Endothelial cell of umbilical vein (primary cell): ENCODE measurements around the gene NUDT2. TPM values are rescaled to one million over a fixed set of nuclear protein-coding genes. Genes with fewer than 3 reads are reported as not detected.

Experiments used
- BruUV-seq: library from RNA; stranded (reverse); fragments of 400-500 nt; replicated peaks from 2 replicates; lab custom pipeline; 2021; lab: Mats Ljungman, UMichigan
- CTCF ChIA-PET: fragments of 300-600, 350-600 bp; sonication (Branson Sonifier 250); formaldehyde crosslinking; loops from one replicate; lab custom pipeline; 2021; ENCODE audit warnings: antibody characterized with exemption, inconsistent platforms; lab: Charles Lee
- POLR2A ChIA-PET: fragments of 300-600, 350-600 bp; sonication (Branson Sonifier 250); formaldehyde crosslinking; loops from one replicate; lab custom pipeline; 2021; ENCODE audit warnings: antibody characterized with exemption, inconsistent platforms; lab: Charles Lee
- DNase-seq: peaks from one replicate; pipeline ENCODE4 v3.0.0-alpha.2; 2011; ENCODE audit warnings: low read depth, low spot score
- FAIRE-seq: peaks from 2 replicates; lab custom pipeline; 2011; peaks lifted over from hg19 to GRCh38; lab: Jason Lieb, UNC
- H2AFZ ChIP-seq: 2 replicates; pipeline ENCODE4 v1.6.0; 2012; ENCODE audit warnings: low read depth, low read length, control low read depth, inconsistent platforms
- H3K27ac ChIP-seq: 2 replicates; pipeline ENCODE4 v1.5.1; 2011; ENCODE audit warnings: low read depth, mild to moderate bottlenecking, control low read depth, low read length, moderate library complexity; ENCODE audit not compliant: insufficient read depth
- H3K27me3 ChIP-seq, 2 experiments: 2 replicates each; pipeline versions ENCODE4 v1.6.0 to v1.6.1; 2011; ENCODE audit warnings: low read length in 2 of 2, mixed read lengths in 1 of 2; ENCODE audit not compliant: control insufficient read depth in 2 of 2, insufficient read depth in 2 of 2
- H3K36me3 ChIP-seq, 2 experiments: 2 replicates in 1 of 2; 3 replicates in 1 of 2; pipeline ENCODE4 v1.5.1; 2011; ENCODE audit warnings: low read length in 2 of 2, mild to moderate bottlenecking in 1 of 2, moderate library complexity in 1 of 2; ENCODE audit not compliant: control insufficient read depth in 2 of 2, insufficient read depth in 2 of 2; ENCODE audit errors: extremely low read depth in 1 of 2
- H3K4me1 ChIP-seq: 3 replicates; pipeline ENCODE4 v1.5.1; 2011; ENCODE audit warnings: mild to moderate bottlenecking, low read length; ENCODE audit not compliant: control insufficient read depth, insufficient read depth; ENCODE audit errors: extremely low read depth
- H3K4me2 ChIP-seq: 2 replicates; pipeline ENCODE4 v1.6.1; 2011; ENCODE audit warnings: low read length, control low read depth, mixed read lengths; ENCODE audit not compliant: insufficient read depth
- H3K4me3 ChIP-seq, 3 experiments: fragments of 200-600 bp in 1 of 3; sonication (generic), shearing (Covaris generic) in 1 of 3; replicated peaks in 1 of 3; 2 replicates each; pipeline ENCODE4 v1.5.1; 2011 to 2016; ENCODE audit warnings: control low read depth in 3 of 3, low read length in 3 of 3, mild to moderate bottlenecking in 2 of 3, inconsistent platforms in 1 of 3, low read depth in 1 of 3, moderate library complexity in 1 of 3; ENCODE audit not compliant: insufficient read depth in 1 of 3
- H3K79me2 ChIP-seq: 2 replicates; pipeline ENCODE4 v1.6.0; 2012; ENCODE audit warnings: low read length, inconsistent platforms; ENCODE audit not compliant: control insufficient read depth, insufficient read depth
- H3K9ac ChIP-seq: replicated peaks from 2 replicates; pipeline ENCODE3; 2011; ENCODE audit warnings: low read length, control low read depth; ENCODE audit not compliant: insufficient read depth; ENCODE audit errors: extremely low read depth
- H3K9me1 ChIP-seq: replicated peaks from 3 replicates; pipeline ENCODE4 v1.6.0; 2011; ENCODE audit warnings: mild to moderate bottlenecking, low read length; ENCODE audit not compliant: control insufficient read depth, insufficient read depth; ENCODE audit errors: extremely low read depth
- H3K9me3 ChIP-seq: replicated peaks from 2 replicates; pipeline ENCODE4 v1.5.1; 2012; ENCODE audit warnings: low read length, inconsistent platforms; ENCODE audit not compliant: control insufficient read depth, insufficient read depth
- H4K20me1 ChIP-seq: replicated peaks from 2 replicates; pipeline ENCODE3; 2011; ENCODE audit warnings: mild to moderate bottlenecking, low read length; ENCODE audit not compliant: control insufficient read depth, insufficient read depth; ENCODE audit errors: extremely low read depth
- CTCF ChIP-seq, 2 donors: IDR thresholded peaks; 1 replicate in 1 of 2; 2 replicates in 1 of 2; pipeline ENCODE4 v1.5.1; 2011; ENCODE audit warnings: low read length in 2 of 2, mild to moderate bottlenecking in 2 of 2, moderate library complexity in 2 of 2, control low read depth in 1 of 2, inconsistent platforms in 1 of 2, low read depth in 1 of 2; ENCODE audit not compliant: insufficient read depth in 1 of 2; ENCODE audit errors: extremely low read depth in 1 of 2
- FOS ChIP-seq: IDR thresholded peaks from 2 replicates; pipeline ENCODE4 v1.6.1; 2011; ENCODE audit warnings: mild to moderate bottlenecking, low read length, moderate library complexity, borderline replicate concordance; ENCODE audit not compliant: insufficient read depth
- GATA2 ChIP-seq: IDR thresholded peaks from 2 replicates; pipeline ENCODE4 v1.7.0; 2011; ENCODE audit warnings: low read depth, mild to moderate bottlenecking, moderate library complexity, mixed read lengths, low read length; ENCODE audit not compliant: insufficient read length, insufficient read depth
- MAX ChIP-seq: IDR thresholded peaks from 2 replicates; pipeline ENCODE4 v1.6.1; 2011; ENCODE audit not compliant: insufficient read depth, insufficient read length
- MYC ChIP-seq: IDR thresholded peaks from one replicate; pipeline ENCODE4 v1.6.1; 2011; ENCODE audit warnings: mild to moderate bottlenecking, low read depth, low read length
- POLR2A ChIP-seq: IDR thresholded peaks from 2 replicates; pipeline ENCODE4 v1.6.1; 2012; ENCODE audit warnings: low read depth, mild to moderate bottlenecking, control low read depth, low read length
- POLR2AphosphoS5 ChIP-seq: IDR thresholded peaks from 2 replicates; pipeline ENCODE4 v1.6.1; 2012; ENCODE audit warnings: low read depth, mild to moderate bottlenecking, control low read depth, low read length, moderate library complexity; ENCODE audit not compliant: insufficient read depth
- dilution Hi-C: fragments of 300-500 bp; cut with MboI; formaldehyde crosslinking; loops from one replicate; pipeline ENCODE4 v1.15.0; 2019; ENCODE audit warnings: low sequenced_read_pairs; ENCODE audit not compliant: extremely low pct_ligation_motif_present
- intact Hi-C: fragments of 100-400 bp; cut with micrococcal nuclease; formaldehyde crosslinking; loops from one replicate; pipeline ENCODE4 v1.10.0; 2022
- polyA plus RNA-seq, 4 experiments: library from polyadenylated mRNA; depleted of rRNA in 3 of 4; stranded (reverse) in 3 of 4; unstranded in 1 of 4; fragments of >200 nt; gene quantifications; 2 replicates each; pipeline versions ENCODE4 v1.2.1 to v1.2.3, GENCODE V29; 2011 to 2012; ENCODE audit warnings: missing spikeins in 1 of 4
- total RNA-seq: library from RNA; stranded (reverse); gene quantifications from 2 replicates; pipeline ENCODE4 v1.2.3, GENCODE V29; 2021

NUDT2 gene
- total and polyA plus RNA-seq, 2 donors (not counting 3 experiments of a cell fraction or from before 2014, with no cell fraction given), result 25.1 to 45.2 TPM

- H3K4me2 ChIP-seq, result no peak overlapping the region
- peaks cover 8% of the 10 kb centered on the region for H3K4me1 ChIP-seq
- CTCF ChIA-PET, result no interaction called here
- intact Hi-C loops (no loop called here), dilution Hi-C loops (no loop called here)
- H3K36me3 ChIP-seq, result no peaks in the 10 kb centered on the region
- TF ChIP-seq CTCF (IDR thresholded peaks at IDR 0.05; ENCODE audit: extremely low read depth in 1 of 2, insufficient read depth in 1 of 2, low read depth in 1 of 2, low read length in 2 of 2) (no peak), MYC (no peak), POLR2A (no peak), MAX (no peak), POLR2AphosphoS5 (no peak), GATA2 (no peak), FOS (no peak)
- H3K27me3 ChIP-seq, result peaks cover 0 to 4% of the 10 kb centered on the region in 2 experiments
- FAIRE-seq (no peak), DNase-seq (no peak)
- no peak overlapping the region for H2AFZ ChIP-seq
- POLR2A ChIA-PET, result interaction anchor here (0.7 kb wide), 1 partner anchor 120 kb away, joined by 3 read pairs; no protein-coding TSS in a partner anchor
- no peaks in the 10 kb centered on the region for H3K9me1 ChIP-seq
- no peak overlapping the region for H3K9ac ChIP-seq
- no peaks in the 10 kb centered on the region for H3K9me3 ChIP-seq
- no peak overlapping the region for H3K27ac ChIP-seq
- BruUV-seq, result no TSS peak
- no peaks in the 10 kb centered on the region for H4K20me1 ChIP-seq
- no peaks in the 10 kb centered on the region for H3K79me2 ChIP-seq
- no peak overlapping the region for H3K4me3 ChIP-seq
These were observed 55.2 kb downstream of the NUDT2 start for GRCh38 chr9:34384368-34385165.
